Choroid plexus epithelial cell (primary cell): ENCODE data around the gene AP3S1.
A peak's percentile ranks its signal among the peaks of the same experiment; 100 is the strongest.
"Not testable (repeated sequence)": the region's sequence is repeated elsewhere in the genome, so short reads cannot be mapped to it uniquely, and the experiment has no call there.

Experiments used
- DNase-seq: peaks from one replicate; pipeline ENCODE4 v3.0.0-alpha.2; 2010; ENCODE audit warnings: low read depth
- H3K4me3 ChIP-seq: 2 replicates; pipeline ENCODE4 v1.5.1; 2011; ENCODE audit warnings: low read depth, mild to moderate bottlenecking, control low read depth, low read length, moderate library complexity
- TF ChIP-seq, protein P1 (sequence below): conservative IDR thresholded peaks from 2 replicates; pipeline ENCODE4 v1.5.1; 2011; ENCODE audit warnings: low read depth, mild to moderate bottlenecking, control low read depth, inconsistent platforms, low read length, moderate library complexity

Gene AP3S1

DNA sequence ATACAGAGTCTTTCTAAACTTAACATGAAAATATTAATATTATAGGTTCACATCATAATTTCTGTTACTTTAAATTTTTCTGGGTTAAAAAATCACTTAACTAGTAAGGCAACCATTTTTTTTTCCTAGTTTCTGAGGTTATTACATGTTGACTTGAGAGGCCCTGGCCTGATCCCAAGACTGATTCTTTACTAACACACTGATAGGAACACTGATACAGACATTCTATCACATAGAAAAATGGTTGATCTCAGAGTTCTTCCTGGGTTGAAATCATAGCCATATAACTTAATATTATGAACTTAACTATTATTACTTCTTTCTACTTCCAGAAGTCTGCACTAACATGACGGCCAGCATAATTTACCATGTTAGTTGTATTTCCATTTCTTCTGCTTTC is 43.0 kb downstream of the AP3S1 start:
- no peak overlapping the region for H3K4me3 ChIP-seq
- TF ChIP-seq, protein P1, sequence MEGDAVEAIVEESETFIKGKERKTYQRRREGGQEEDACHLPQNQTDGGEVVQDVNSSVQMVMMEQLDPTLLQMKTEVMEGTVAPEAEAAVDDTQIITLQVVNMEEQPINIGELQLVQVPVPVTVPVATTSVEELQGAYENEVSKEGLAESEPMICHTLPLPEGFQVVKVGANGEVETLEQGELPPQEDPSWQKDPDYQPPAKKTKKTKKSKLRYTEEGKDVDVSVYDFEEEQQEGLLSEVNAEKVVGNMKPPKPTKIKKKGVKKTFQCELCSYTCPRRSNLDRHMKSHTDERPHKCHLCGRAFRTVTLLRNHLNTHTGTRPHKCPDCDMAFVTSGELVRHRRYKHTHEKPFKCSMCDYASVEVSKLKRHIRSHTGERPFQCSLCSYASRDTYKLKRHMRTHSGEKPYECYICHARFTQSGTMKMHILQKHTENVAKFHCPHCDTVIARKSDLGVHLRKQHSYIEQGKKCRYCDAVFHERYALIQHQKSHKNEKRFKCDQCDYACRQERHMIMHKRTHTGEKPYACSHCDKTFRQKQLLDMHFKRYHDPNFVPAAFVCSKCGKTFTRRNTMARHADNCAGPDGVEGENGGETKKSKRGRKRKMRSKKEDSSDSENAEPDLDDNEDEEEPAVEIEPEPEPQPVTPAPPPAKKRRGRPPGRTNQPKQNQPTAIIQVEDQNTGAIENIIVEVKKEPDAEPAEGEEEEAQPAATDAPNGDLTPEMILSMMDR: no peak
- no peak for DNase-seq

- not testable (repeated sequence) for DNase-seq, H3K4me3 ChIP-seq
These were observed 43.5 kb downstream of the AP3S1 start for GRCh38 chr5:115885208-115885607.

- peak; percentile 69 for DNase-seq
- no peak overlapping the region for H3K4me3 ChIP-seq
- TF ChIP-seq, protein P1: peak; percentile 34
These were observed 46.3 kb downstream of the AP3S1 start for GRCh38 chr5:115888027-115888426.

- TF ChIP-seq, protein P1: no peak
- DNase-seq: no peak
- no peak overlapping the region for H3K4me3 ChIP-seq
These were observed 50.3 kb downstream of the AP3S1 start for GRCh38 chr5:115892021-115892420.

DNA sequence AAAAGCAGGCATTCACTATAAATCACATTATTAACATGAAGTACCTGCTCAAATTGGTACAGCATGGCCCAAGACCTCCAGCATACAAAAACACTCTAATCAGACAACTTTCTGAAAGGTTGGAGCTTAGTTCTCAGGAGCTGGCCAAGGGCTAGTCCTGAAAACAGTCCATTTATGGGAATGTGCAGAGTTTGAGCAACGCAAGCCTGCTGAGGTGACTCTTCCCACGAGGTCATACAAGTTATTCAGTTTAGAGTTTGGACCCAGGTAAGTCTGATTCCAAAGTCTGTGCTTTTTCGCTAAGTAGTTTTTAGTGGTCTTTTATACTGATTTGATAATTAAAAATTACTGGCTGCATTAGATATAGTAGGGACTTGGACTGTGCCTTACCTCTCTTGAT is 52.6 kb downstream of the AP3S1 start:
- TF ChIP-seq, protein P1: no peak
- no peak for DNase-seq
- no peak overlapping the region for H3K4me3 ChIP-seq

GRCh38 chr5:115895821-115896220 is 54.1 kb downstream of the AP3S1 start:
- H3K4me3 ChIP-seq: peak overlapping the region; percentile 11
- DNase-seq: peak; percentile 53
- TF ChIP-seq, protein P1: no peak

- TF ChIP-seq, protein P1: no peak
- peak; percentile 30 for DNase-seq
These were observed 56.9 kb downstream of the AP3S1 start for GRCh38 chr5:115898656-115899055.

DNA sequence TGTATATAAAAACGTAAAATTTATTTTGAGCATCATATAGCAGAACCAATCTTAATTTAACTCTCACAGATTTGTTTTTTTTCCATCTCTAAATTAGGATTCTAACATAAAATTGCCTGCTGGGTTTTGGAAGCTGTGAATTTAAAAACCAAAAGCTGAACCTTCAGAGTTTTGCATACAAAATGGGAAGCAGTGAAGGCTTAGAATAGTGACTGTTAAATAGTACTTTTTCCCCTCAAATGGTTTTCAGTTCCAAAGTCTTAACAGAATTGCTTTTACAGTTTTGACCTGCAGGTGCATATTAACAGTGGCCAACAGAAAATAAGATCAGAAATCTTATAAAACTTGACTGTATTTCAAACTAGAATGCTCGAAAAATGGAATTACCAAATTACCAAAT is 65.4 kb downstream of the AP3S1 start:
- TF ChIP-seq, protein P1: no peak
- no peak for DNase-seq
- H3K4me3 ChIP-seq: no peak overlapping the region

More at GRCh38 chr5:115898656-115899055, 56.9 kb downstream of the AP3S1 start:
- H3K4me3 ChIP-seq: no peak overlapping the region

- not testable (repeated sequence) for H3K4me3 ChIP-seq
- DNase-seq: peak; percentile 19
These were observed 72.1 kb downstream of the AP3S1 start for GRCh38 chr5:115913623-115914400.
